Upper lobe of right lung (tissue), 1 donor: Measurements from ENCODE around the gene PYDC1. TPM values are rescaled to one million over a fixed set of nuclear protein-coding genes. Genes with fewer than 3 reads are reported as not detected.

Experiments
- ATAC-seq: fragments of 200-7000 bp; cut with Tn5 transposase; one replicate; pipeline ENCODE4 v1.9.1; 2020; ENCODE audit warnings: mild to moderate bottlenecking, moderate library complexity
- DNase-seq: peaks from one replicate; pipeline ENCODE4 v3.0.0-alpha.2; 2020
- H3K27ac ChIP-seq: fragments of 200-600 bp; one replicate; pipeline ENCODE4 v1.8.0; 2022
- H3K27me3 ChIP-seq: fragments of 200-600 bp; one replicate; pipeline ENCODE4 v1.8.0; 2022; ENCODE audit warnings: mild to moderate bottlenecking
- H3K36me3 ChIP-seq: fragments of 200-600 bp; one replicate; pipeline ENCODE4 v1.8.0; 2022
- H3K4me1 ChIP-seq: fragments of 200-600 bp; one replicate; pipeline ENCODE4 v1.8.0; 2022
- H3K4me3 ChIP-seq: fragments of 200-600 bp; one replicate; pipeline ENCODE4 v1.8.0; 2022; ENCODE audit warnings: mild to moderate bottlenecking
- H3K9me3 ChIP-seq: fragments of 200-600 bp; one replicate; pipeline ENCODE4 v1.8.0; 2022
- intact Hi-C: fragments of 100-400 bp; cut with DNase I; formaldehyde crosslinking; loops from one replicate; pipeline ENCODE4 v1.11.0; 2022
- total RNA-seq: library from RNA; stranded (reverse); fragmentation: NEBNext Ultra II Directional; extraction: Animal tissue kit (Norgen Biotek cat#: 25700); gene quantifications from one replicate; pipeline ENCODE4 v1.2.1, GENCODE V29; 2021
- TF ChIP-seq, protein P1 (sequence below): fragments of 200-600 bp; IDR thresholded peaks from one replicate; pipeline ENCODE4 v1.8.0; 2022; ENCODE audit warnings: antibody characterized with exemption
- donor health status: DM: no; HTN: yes; CAD: no; lungs with severe emphysema.

The PYDC1 gene
- total RNA-seq, 1 donor from 2014 or later: not detected

DNA sequence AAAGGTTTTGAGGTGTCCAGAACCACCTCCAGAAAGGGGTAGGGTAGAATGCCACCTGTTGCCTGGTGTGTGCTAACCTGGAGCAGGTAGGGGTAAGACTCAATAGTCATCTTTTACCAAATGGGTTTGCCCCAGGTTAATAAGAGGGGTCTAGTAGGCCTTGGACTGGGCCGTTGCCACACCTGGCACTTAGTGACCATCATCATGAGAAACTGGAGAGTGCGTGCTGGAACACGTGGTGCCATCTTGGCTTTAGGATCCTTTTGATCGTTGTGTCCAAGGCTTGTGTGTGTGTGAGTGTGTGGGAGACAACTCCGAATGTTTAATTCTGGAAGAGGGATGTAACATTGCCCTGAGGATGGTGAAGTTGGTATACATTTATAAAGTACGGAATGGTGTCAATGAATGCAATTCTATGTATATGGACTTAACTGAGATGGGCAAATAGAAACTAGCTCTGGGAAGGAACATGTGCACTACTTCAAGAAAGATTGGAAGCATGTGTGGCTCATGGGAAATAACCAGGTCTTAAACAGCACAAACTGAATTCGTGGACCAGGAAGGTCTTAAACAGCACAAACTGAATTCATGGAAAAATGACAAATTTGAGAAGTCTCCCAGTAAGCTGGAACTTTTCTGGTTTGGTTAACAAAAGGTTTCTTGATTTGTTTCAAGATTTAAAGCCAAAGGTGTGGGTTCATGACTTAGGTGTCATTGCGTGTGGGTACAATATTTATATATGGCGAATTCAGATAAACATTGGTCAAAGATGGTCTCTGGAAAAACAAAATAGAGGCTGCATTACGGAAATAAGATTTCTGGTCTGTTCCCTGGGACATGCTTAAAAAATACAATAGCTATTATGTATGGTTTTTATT lies 29.8 kb downstream of the PYDC1 start:
- H3K4me3 ChIP-seq: no peak overlapping the region
- DNase-seq: no peak
- peaks cover 12% of the 10 kb centered on the region for H3K4me1 ChIP-seq
- no peaks in the 10 kb centered on the region for H3K9me3 ChIP-seq
- intact Hi-C loops: no loop called here
- ATAC-seq: no peak
- peaks cover 100% of the 10 kb centered on the region for H3K36me3 ChIP-seq
- TF ChIP-seq, protein P1, sequence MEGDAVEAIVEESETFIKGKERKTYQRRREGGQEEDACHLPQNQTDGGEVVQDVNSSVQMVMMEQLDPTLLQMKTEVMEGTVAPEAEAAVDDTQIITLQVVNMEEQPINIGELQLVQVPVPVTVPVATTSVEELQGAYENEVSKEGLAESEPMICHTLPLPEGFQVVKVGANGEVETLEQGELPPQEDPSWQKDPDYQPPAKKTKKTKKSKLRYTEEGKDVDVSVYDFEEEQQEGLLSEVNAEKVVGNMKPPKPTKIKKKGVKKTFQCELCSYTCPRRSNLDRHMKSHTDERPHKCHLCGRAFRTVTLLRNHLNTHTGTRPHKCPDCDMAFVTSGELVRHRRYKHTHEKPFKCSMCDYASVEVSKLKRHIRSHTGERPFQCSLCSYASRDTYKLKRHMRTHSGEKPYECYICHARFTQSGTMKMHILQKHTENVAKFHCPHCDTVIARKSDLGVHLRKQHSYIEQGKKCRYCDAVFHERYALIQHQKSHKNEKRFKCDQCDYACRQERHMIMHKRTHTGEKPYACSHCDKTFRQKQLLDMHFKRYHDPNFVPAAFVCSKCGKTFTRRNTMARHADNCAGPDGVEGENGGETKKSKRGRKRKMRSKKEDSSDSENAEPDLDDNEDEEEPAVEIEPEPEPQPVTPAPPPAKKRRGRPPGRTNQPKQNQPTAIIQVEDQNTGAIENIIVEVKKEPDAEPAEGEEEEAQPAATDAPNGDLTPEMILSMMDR: no peak
- H3K27ac ChIP-seq: no peak overlapping the region
- no peaks in the 10 kb centered on the region for H3K27me3 ChIP-seq

DNA sequence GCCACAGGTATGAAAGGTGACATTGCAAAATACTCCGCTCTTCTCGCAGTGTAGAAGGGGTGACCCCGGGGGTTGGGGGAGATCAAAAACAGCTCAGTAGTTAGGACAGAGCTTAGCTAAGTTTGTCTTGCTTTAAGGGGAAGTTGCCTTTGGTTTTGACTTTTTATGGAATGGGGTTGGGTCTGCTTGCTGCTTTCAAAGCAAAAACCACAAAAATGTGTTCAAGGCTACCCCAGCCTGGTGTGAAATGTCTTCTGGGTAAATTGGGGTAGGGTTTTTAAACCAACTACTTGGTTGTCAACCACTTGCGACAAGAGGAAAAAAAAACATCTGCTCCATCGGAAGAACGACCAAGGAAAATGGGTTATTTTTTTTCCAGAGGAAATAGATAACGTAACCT lies 30.8 kb downstream of the PYDC1 start:
- Histone ChIP-seq H3K4me1 (peaks cover 21% of the 10 kb centered on the region), H3K36me3 (peaks cover 91% of the 10 kb centered on the region)
- intact Hi-C loops: no loop called here

DNA sequence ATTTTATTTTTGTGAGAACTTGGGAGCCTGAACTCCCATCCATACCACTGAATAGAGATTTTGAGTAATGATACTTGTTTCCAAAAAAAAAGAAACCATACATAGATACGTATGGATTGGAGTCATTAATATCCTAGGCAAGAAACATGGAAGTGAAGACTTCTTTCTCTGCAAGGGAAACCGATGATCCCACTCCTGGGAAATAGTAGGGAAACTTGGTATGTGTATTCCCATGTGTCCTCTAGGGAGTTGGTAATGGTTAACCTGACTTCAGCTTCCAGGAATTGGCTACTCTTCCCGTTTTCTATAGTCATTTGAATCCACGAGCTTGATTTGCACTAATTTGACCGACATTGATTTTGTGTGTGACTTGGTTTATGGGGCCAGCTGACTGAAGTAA lies 31.6 kb downstream of the PYDC1 start:
- Histone ChIP-seq H3K4me1 (peaks cover 21% of the 10 kb centered on the region), H3K9me3 (no peaks in the 10 kb centered on the region), H3K36me3 (peaks cover 82% of the 10 kb centered on the region), H3K27ac (no peak overlapping the region), H3K4me3 (no peak overlapping the region), H3K27me3 (no peaks in the 10 kb centered on the region)
- DNase-seq: no peak
- intact Hi-C loops: no loop called here
- ATAC-seq: no peak
- TF ChIP-seq, protein P1: no peak

More for the DNA sequence above, 30.8 kb downstream of the PYDC1 start:
- TF ChIP-seq, protein P1: no peak
- Histone ChIP-seq H3K27ac (no peak overlapping the region), H3K9me3 (no peaks in the 10 kb centered on the region), H3K4me3 (no peak overlapping the region), H3K27me3 (no peaks in the 10 kb centered on the region)
- DNase-seq (no peak), ATAC-seq (no peak)

DNA sequence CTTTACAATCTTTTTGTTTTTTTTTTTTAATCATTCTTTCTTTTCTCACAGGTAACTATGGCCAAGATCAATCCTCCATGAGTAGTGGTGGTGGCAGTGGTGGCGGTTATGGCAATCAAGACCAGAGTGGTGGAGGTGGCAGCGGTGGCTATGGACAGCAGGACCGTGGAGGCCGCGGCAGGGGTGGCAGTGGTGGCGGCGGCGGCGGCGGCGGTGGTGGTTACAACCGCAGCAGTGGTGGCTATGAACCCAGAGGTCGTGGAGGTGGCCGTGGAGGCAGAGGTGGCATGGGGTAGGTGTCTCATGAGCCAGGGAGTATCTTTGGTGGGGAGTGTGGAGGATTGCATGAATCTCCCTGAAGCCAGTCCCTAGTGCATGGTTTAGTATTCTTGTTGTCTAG lies 32.0 kb downstream of the PYDC1 start:
- Histone ChIP-seq H3K27ac (no peak overlapping the region), H3K27me3 (no peaks in the 10 kb centered on the region), H3K4me3 (no peak overlapping the region), H3K36me3 (peaks cover 78% of the 10 kb centered on the region), H3K4me1 (peaks cover 21% of the 10 kb centered on the region), H3K9me3 (no peaks in the 10 kb centered on the region)
- intact Hi-C loops: no loop called here
- ATAC-seq (no peak), DNase-seq (no peak)
- TF ChIP-seq, protein P1: no peak

DNA sequence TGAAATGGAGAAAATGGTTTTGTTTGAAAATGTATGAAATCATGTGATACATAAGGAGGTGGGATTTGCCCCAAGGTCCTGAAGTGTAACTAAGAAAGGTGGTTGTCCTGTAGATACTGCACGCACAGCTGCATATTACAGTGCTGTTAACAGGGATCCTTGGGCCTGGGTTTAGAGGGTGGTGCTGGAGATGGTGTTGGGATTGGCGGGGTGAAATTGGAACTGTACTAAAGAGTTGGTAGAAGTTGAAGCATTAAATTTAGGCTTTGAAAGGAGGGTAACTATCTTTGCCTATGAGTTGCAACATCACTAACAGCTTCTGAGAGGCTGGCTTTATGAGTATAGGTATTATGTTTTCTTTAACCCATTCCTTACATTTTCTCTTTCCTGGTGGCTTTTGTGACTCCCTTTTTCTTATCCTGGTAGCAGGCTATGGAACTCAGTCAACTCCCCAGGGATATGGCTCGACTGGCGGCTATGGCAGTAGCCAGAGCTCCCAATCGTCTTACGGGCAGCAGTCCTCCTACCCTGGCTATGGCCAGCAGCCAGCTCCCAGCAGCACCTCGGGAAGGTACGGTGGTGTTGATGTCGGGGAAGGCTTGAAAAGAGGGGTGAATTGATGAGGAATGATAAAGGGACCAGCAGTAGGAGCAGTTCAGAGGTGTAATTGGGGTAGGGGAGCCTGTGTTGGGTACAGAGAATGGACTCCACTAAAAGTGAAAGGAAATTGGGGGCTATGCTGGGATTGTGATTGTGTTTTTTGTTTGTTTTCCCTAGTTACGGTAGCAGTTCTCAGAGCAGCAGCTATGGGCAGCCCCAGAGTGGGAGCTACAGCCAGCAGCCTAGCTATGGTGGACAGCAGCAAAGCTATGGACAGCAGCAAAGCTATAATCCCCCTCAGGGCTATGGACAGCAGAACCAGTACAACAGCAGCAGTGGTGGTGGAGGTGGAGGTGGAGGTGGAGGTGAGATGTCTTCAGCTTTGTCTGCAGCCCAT lies 33.2 kb downstream of the PYDC1 start:
- TF ChIP-seq, protein P1: no peak
- peak overlapping the region; percentile 83 for H3K4me3 ChIP-seq
- no peaks in the 10 kb centered on the region for H3K27me3 ChIP-seq
- H3K27ac ChIP-seq: no peak overlapping the region
- peaks cover 66% of the 10 kb centered on the region for H3K36me3 ChIP-seq
- peaks cover 25% of the 10 kb centered on the region for H3K4me1 ChIP-seq
- intact Hi-C loops: no loop called here
- DNase-seq: no peak
- ATAC-seq: no peak
- no peaks in the 10 kb centered on the region for H3K9me3 ChIP-seq
